Vagina (tissue), 2 donors: ENCODE data around the gene LRRIQ1.
"Not testable (repeated sequence)": the region's sequence is repeated elsewhere in the genome, so short reads cannot be mapped to it uniquely, and the experiment has no call there.

Experiments
- POLR2A ChIP-seq, 2 donors: fragments of 450-650 bp; IDR thresholded peaks; one replicate each; pipeline ENCODE4 v1.6.1; 2017; ENCODE audit warnings: antibody characterized with exemption in 2 of 2, mild to moderate bottlenecking in 2 of 2, moderate library complexity in 2 of 2
- TF ChIP-seq, protein P1 (sequence below), 3 experiments: fragments of 450-650 bp in 2 of 3; fragments of 200-600 bp in 1 of 3; sonication (generic) in 1 of 3; IDR thresholded peaks; one replicate each; pipeline ENCODE4 v1.5.1; 2017 to 2019; ENCODE audit warnings: antibody characterized with exemption in 3 of 3, mild to moderate bottlenecking in 2 of 3, moderate library complexity in 2 of 3

DNA sequence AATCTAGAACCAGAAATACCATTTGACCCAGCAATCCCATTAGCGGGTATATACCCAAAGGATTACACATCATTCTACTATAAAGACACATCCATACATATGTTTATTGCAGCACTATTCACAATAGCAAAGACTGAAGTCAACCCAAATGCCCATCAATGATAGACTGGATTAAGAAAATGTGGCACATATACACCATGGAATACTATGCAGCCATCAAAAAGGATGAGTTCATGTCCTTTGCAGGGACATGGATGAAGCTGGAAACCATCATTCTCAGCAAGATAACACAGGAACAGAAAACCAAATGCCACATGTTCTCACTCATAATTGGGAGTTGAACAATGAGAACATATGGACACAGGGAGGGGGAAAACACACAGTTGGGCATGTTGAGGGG, 188.2 kb downstream of the LRRIQ1 start:
- TF ChIP-seq, protein P1, sequence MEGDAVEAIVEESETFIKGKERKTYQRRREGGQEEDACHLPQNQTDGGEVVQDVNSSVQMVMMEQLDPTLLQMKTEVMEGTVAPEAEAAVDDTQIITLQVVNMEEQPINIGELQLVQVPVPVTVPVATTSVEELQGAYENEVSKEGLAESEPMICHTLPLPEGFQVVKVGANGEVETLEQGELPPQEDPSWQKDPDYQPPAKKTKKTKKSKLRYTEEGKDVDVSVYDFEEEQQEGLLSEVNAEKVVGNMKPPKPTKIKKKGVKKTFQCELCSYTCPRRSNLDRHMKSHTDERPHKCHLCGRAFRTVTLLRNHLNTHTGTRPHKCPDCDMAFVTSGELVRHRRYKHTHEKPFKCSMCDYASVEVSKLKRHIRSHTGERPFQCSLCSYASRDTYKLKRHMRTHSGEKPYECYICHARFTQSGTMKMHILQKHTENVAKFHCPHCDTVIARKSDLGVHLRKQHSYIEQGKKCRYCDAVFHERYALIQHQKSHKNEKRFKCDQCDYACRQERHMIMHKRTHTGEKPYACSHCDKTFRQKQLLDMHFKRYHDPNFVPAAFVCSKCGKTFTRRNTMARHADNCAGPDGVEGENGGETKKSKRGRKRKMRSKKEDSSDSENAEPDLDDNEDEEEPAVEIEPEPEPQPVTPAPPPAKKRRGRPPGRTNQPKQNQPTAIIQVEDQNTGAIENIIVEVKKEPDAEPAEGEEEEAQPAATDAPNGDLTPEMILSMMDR (IDR thresholded peaks at IDR 0.05): not testable (repeated sequence)
- not testable (repeated sequence) for TF ChIP-seq POLR2A (IDR thresholded peaks at IDR 0.05)
